IMR-90 (cell line): ENCODE results near the gene CLIP3. TPM values are rescaled to one million over a fixed set of nuclear protein-coding genes. Genes with fewer than 3 reads are reported as not detected.

Experiments
- ATAC-seq: fragments of 200-7000 bp; cut with Tn5 transposase; 2 replicates; pipeline ENCODE4 v1.9.1; 2020; ENCODE audit warnings: low read depth, mild to moderate bottlenecking, moderate library complexity
- BruUV-seq: library from RNA; stranded (reverse); fragments of 400-500 nt; replicated peaks from 2 replicates; lab custom pipeline; 2021; lab: Mats Ljungman, UMichigan
- CTCF ChIA-PET: fragments of 300-600 bp; formaldehyde crosslinking; extraction: SDS; loops from one replicate; lab custom pipeline; 2021; ENCODE audit warnings: antibody characterized with exemption; lab: Yijun Ruan, JAX
- POLR2A ChIA-PET: fragments of 300-600 bp; sonication (Branson Sonifier 250); formaldehyde crosslinking; loops from one replicate; lab custom pipeline; 2022; ENCODE audit warnings: antibody characterized with exemption; ENCODE audit not compliant: unreplicated experiment; lab: Charles Lee
- DNase-seq: peaks from one replicate; pipeline ENCODE4 v3.0.0; 2013
- H2AFZ ChIP-seq: replicated peaks from 2 replicates; pipeline ENCODE3; 2013; ENCODE audit warnings: low read length, mild to moderate bottlenecking; ENCODE audit not compliant: poor library complexity
- H2AK5ac ChIP-seq: 2 replicates; pipeline ENCODE4 v1.6.1; 2013; ENCODE audit warnings: low read depth, low read length, inconsistent platforms
- H2AK9ac ChIP-seq: replicated peaks from 2 replicates; pipeline ENCODE3; 2013; ENCODE audit warnings: mild to moderate bottlenecking, low read depth, low read length, moderate library complexity; ENCODE audit not compliant: poor library complexity
- H2BK120ac ChIP-seq: 2 replicates; pipeline ENCODE4 v1.6.1; 2013; ENCODE audit warnings: low read depth, low read length, inconsistent platforms
- H2BK15ac ChIP-seq: 3 replicates; pipeline ENCODE4 v1.6.1; 2013; ENCODE audit warnings: low read depth, low read length, inconsistent platforms
- H2BK20ac ChIP-seq: 2 replicates; pipeline ENCODE4 v1.6.1; 2013; ENCODE audit warnings: low read depth, mild to moderate bottlenecking, inconsistent platforms, low read length, moderate library complexity
- H2BK5ac ChIP-seq: 2 replicates; pipeline ENCODE4 v1.6.1; 2013; ENCODE audit warnings: mild to moderate bottlenecking, low read depth, low read length, inconsistent platforms; ENCODE audit not compliant: poor library complexity, severe bottlenecking
- H3K14ac ChIP-seq: replicated peaks from 2 replicates; pipeline ENCODE4 v1.6.1; 2013; ENCODE audit warnings: low read depth, low read length, inconsistent platforms
- H3K18ac ChIP-seq: 2 replicates; pipeline ENCODE4 v1.6.1; 2013; ENCODE audit warnings: low read depth, low read length, control low read depth
- H3K23ac ChIP-seq: 2 replicates; pipeline ENCODE4 v1.6.1; 2013; ENCODE audit warnings: low read depth, low read length, inconsistent platforms
- H3K27ac ChIP-seq: 2 replicates; pipeline ENCODE4 v1.5.1; 2013; ENCODE audit warnings: mild to moderate bottlenecking, control low read depth, low read length; ENCODE audit not compliant: insufficient read depth
- H3K27me3 ChIP-seq: 2 replicates; pipeline ENCODE4 v1.6.1; 2013; ENCODE audit warnings: low read length; ENCODE audit not compliant: control insufficient read depth, insufficient read depth
- H3K36me3 ChIP-seq: 2 replicates; pipeline ENCODE4 v1.6.1; 2013; ENCODE audit warnings: low read length, mixed read lengths; ENCODE audit not compliant: control insufficient read depth, insufficient read depth
- H3K4ac ChIP-seq: 2 replicates; pipeline ENCODE4 v1.6.1; 2013; ENCODE audit warnings: low read depth, low read length, inconsistent platforms
- H3K4me1 ChIP-seq: 2 replicates; pipeline ENCODE4 v1.6.1; 2013; ENCODE audit warnings: low read length, mixed read lengths; ENCODE audit not compliant: control insufficient read depth, insufficient read depth
- H3K4me2 ChIP-seq: 2 replicates; pipeline ENCODE4 v1.6.1; 2013; ENCODE audit warnings: low read depth, mild to moderate bottlenecking, control low read depth, low read length, moderate library complexity
- H3K4me3 ChIP-seq: 2 replicates; pipeline ENCODE4 v1.5.1; 2013; ENCODE audit warnings: low read depth, mild to moderate bottlenecking, control low read depth, low read length, moderate library complexity; ENCODE audit not compliant: insufficient read depth
- H3K56ac ChIP-seq: 2 replicates; pipeline ENCODE4 v1.6.1; 2013; ENCODE audit warnings: low read length, inconsistent platforms; ENCODE audit not compliant: insufficient read depth; ENCODE audit errors: extremely low read depth
- H3K79me1 ChIP-seq, 2 experiments: 2 replicates each; pipeline ENCODE4 v1.6.1; 2013; ENCODE audit warnings: low read length in 2 of 2, inconsistent platforms in 1 of 2, low read depth in 1 of 2
- H3K9ac ChIP-seq: 2 replicates; pipeline ENCODE4 v1.6.1; 2013; ENCODE audit warnings: low read depth, low read length, control low read depth
- H3K9me1 ChIP-seq: 2 replicates; pipeline ENCODE4 v1.6.1; 2013; ENCODE audit warnings: low read length, inconsistent platforms; ENCODE audit not compliant: insufficient read depth
- H3K9me3 ChIP-seq: 2 replicates; pipeline ENCODE4 v1.6.1; 2013; ENCODE audit warnings: low read length; ENCODE audit not compliant: control insufficient read depth, insufficient read depth
- H4K20me1 ChIP-seq: 2 replicates; pipeline ENCODE4 v1.6.1; 2013; ENCODE audit warnings: low read length, inconsistent platforms; ENCODE audit not compliant: insufficient read depth
- H4K5ac ChIP-seq: 2 replicates; pipeline ENCODE4 v1.6.1; 2013; ENCODE audit warnings: mild to moderate bottlenecking, low read depth, low read length, control low read depth
- H4K8ac ChIP-seq, 2 experiments: 2 replicates each; pipeline ENCODE4 v1.6.1; 2013; ENCODE audit warnings: low read depth in 2 of 2, low read length in 2 of 2, control low read depth in 1 of 2, inconsistent platforms in 1 of 2
- H4K91ac ChIP-seq: 2 replicates; pipeline ENCODE4 v1.6.1; 2013; ENCODE audit warnings: low read depth, low read length, inconsistent platforms; ENCODE audit not compliant: insufficient read depth
- BHLHE40 ChIP-seq: fragments of 150-350 bp; IDR thresholded peaks from 2 replicates; pipeline ENCODE4 v1.6.1; 2016; ENCODE audit warnings: mild to moderate bottlenecking, low read depth, low read length
- CEBPB ChIP-seq: IDR thresholded peaks from 2 replicates; pipeline ENCODE4 v1.6.1; 2012; ENCODE audit warnings: low read depth, low read length, improper control_type of control experiment
- CHD1 ChIP-seq: IDR thresholded peaks from 2 replicates; pipeline ENCODE4 v1.6.1; 2012; ENCODE audit warnings: low read depth, low read length, improper control_type of control experiment
- ELK1 ChIP-seq: fragments of 150-350 bp; IDR thresholded peaks from 2 replicates; pipeline ENCODE4 v1.6.1; 2016; ENCODE audit warnings: low read depth, mild to moderate bottlenecking, low read length, moderate library complexity, borderline replicate concordance
- FOS ChIP-seq: fragments of 150-350 bp; IDR thresholded peaks from 2 replicates; pipeline ENCODE4 v1.6.1; 2016; ENCODE audit warnings: low read depth, low read length
- MAFK ChIP-seq: IDR thresholded peaks from 2 replicates; pipeline ENCODE4 v1.6.1; 2012; ENCODE audit warnings: low read depth, low read length, improper control_type of control experiment
- MAZ ChIP-seq: IDR thresholded peaks from 2 replicates; pipeline ENCODE4 v1.6.1; 2012; ENCODE audit warnings: low read depth, mild to moderate bottlenecking, low read length, improper control_type of control experiment, moderate library complexity, borderline replicate concordance
- MXI1 ChIP-seq: IDR thresholded peaks from 2 replicates; pipeline ENCODE4 v1.6.1; 2012; ENCODE audit warnings: low read depth, mild to moderate bottlenecking, low read length, moderate library complexity, borderline replicate concordance
- NFE2L2 ChIP-seq: fragments of 150-350 bp; IDR thresholded peaks from 2 replicates; pipeline ENCODE4 v1.6.1; 2016; ENCODE audit warnings: low read depth, mild to moderate bottlenecking, low read length
- POLR2A ChIP-seq: IDR thresholded peaks from 2 replicates; pipeline ENCODE4 v1.6.1; 2012; ENCODE audit warnings: mild to moderate bottlenecking, low read depth, low read length
- RAD21 ChIP-seq: IDR thresholded peaks from 2 replicates; pipeline ENCODE4 v1.6.1; 2012; ENCODE audit warnings: low read length, improper control_type of control experiment
- RCOR1 ChIP-seq: IDR thresholded peaks from 2 replicates; pipeline ENCODE4 v1.6.1; 2012; ENCODE audit warnings: mild to moderate bottlenecking, low read length, improper control_type of control experiment; ENCODE audit not compliant: insufficient replicate concordance
- RFX5 ChIP-seq: IDR thresholded peaks from 2 replicates; pipeline ENCODE4 v1.8.0; 2012; ENCODE audit warnings: low read depth, mild to moderate bottlenecking, low read length, moderate library complexity
- SMC3 ChIP-seq: fragments of 150-350 bp; IDR thresholded peaks from 2 replicates; pipeline ENCODE4 v1.6.1; 2016; ENCODE audit warnings: low read depth, mild to moderate bottlenecking, antibody characterized with exemption, low read length, moderate library complexity
- WGBS, 2 experiments: methylation state at CpG; one replicate each; pipeline versions ENCODE4 v1.1.5 to v1.1.7; 2013; ENCODE audit warnings: missing lambda C conversion rate in 2 of 2; ENCODE audit not compliant: insufficient read length in 1 of 2; ENCODE audit errors: extremely low coverage in 2 of 2; 5-methylcytosine and 5-hydroxymethylcytosine counted together
- dilution Hi-C: fragments of 300-500 bp; cut with HindIII; formaldehyde crosslinking; loops from one replicate; pipeline ENCODE4 v1.14.3; 2018; ENCODE audit warnings: low sequenced_read_pairs; ENCODE audit not compliant: unreplicated experiment
- in situ Hi-C: fragments of 300-500 bp; cut with MboI; formaldehyde crosslinking; loops from 3 replicates; pipeline ENCODE4 v1.14.3; 2019; ENCODE audit warnings: low sequenced_read_pairs, inconsistent platforms, mixed read lengths
- intact Hi-C: fragments of 100-400 bp; cut with micrococcal nuclease; formaldehyde crosslinking; loops from 2 replicates; pipeline ENCODE4 v1.10.0; 2022
- polyA plus RNA-seq, 3 experiments: library from polyadenylated mRNA; depleted of rRNA; stranded (reverse); fragments of >200 nt; gene quantifications; 2 replicates each; pipeline ENCODE4 v1.2.3, GENCODE V29; 2012; ENCODE audit warnings: low replicate concordance in 1 of 3
- total RNA-seq: library from RNA; depleted of rRNA; stranded (reverse); fragments of >200 nt; gene quantifications from 2 replicates; pipeline ENCODE4 v1.2.3, GENCODE V29; 2012
- TF ChIP-seq, protein P1 (sequence below): fragments of 150-350 bp; IDR thresholded peaks from 2 replicates; pipeline ENCODE4 v1.6.1; 2017; ENCODE audit warnings: mild to moderate bottlenecking, antibody characterized with exemption, low read length, low read depth
- TF ChIP-seq, protein P2 (sequence below): conservative IDR thresholded peaks from 2 replicates; pipeline ENCODE4 v1.5.1; 2012; ENCODE audit warnings: mild to moderate bottlenecking, low read depth, low read length, improper control_type of control experiment

CLIP3 gene
- total and polyA plus RNA-seq, 2 of the 4 experiments (the other 2 are of a cell fraction): 5.4 to 28.7 TPM

GRCh38 chr19:36023432-36023831 lies 9.2 kb downstream of the CLIP3 start:
- Histone ChIP-seq H3K56ac (no peak overlapping the region), H3K79me1 (peaks cover 0 to 3% of the 10 kb centered on the region in 2 experiments; a peak in 2 of 4 replicates), H4K20me1 (no peaks in the 10 kb centered on the region; the same call in 1 of the 2 replicates), H3K4me3 (no peak overlapping the region), H3K9ac (no peak overlapping the region), H3K9me3 (no peaks in the 10 kb centered on the region), H2BK120ac (no peak overlapping the region), H3K4me1 (no peaks in the 10 kb centered on the region), H2AK9ac (no peak overlapping the region), H2AK5ac (no peak overlapping the region), H4K5ac (no peak overlapping the region), H3K36me3 (peaks cover 70% of the 10 kb centered on the region), H3K18ac (no peak overlapping the region), H3K27me3 (no peaks in the 10 kb centered on the region), H4K8ac (no peak overlapping the region), H2BK15ac (no peak overlapping the region), H3K27ac (no peak overlapping the region), H4K91ac (no peak overlapping the region), H3K14ac (no peak overlapping the region), H2BK5ac (no peak overlapping the region), H3K23ac (no peak overlapping the region), H2AFZ (no peak overlapping the region), H3K4me2 (no peak overlapping the region), H2BK20ac (no peak overlapping the region), H3K4ac (no peak overlapping the region), H3K9me1 (peaks cover 6% of the 10 kb centered on the region; the same call in 1 of the 2 replicates)
- ChIA-PET POLR2A (no interaction called here), CTCF (no interaction called here)
- intact Hi-C loops: no loop called here
- dilution Hi-C loops: no loop called here
- in situ Hi-C loops: no loop called here
- ATAC-seq (no peak), DNase-seq (no peak)
- BruUV-seq: no TSS peak
- TF ChIP-seq, protein P1, sequence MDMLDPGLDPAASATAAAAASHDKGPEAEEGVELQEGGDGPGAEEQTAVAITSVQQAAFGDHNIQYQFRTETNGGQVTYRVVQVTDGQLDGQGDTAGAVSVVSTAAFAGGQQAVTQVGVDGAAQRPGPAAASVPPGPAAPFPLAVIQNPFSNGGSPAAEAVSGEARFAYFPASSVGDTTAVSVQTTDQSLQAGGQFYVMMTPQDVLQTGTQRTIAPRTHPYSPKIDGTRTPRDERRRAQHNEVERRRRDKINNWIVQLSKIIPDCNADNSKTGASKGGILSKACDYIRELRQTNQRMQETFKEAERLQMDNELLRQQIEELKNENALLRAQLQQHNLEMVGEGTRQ: no peak
- TF ChIP-seq MAZ (no peak), SMC3 (no peak), MXI1 (no peak), ELK1 (no peak), FOS (no peak), BHLHE40 (no peak), NFE2L2 (no peak), CEBPB (no peak), CHD1 (no peak), RFX5 (no peak), MAFK (no peak), POLR2A (no peak), RAD21 (no peak), RCOR1 (no peak)
- TF ChIP-seq, protein P2, sequence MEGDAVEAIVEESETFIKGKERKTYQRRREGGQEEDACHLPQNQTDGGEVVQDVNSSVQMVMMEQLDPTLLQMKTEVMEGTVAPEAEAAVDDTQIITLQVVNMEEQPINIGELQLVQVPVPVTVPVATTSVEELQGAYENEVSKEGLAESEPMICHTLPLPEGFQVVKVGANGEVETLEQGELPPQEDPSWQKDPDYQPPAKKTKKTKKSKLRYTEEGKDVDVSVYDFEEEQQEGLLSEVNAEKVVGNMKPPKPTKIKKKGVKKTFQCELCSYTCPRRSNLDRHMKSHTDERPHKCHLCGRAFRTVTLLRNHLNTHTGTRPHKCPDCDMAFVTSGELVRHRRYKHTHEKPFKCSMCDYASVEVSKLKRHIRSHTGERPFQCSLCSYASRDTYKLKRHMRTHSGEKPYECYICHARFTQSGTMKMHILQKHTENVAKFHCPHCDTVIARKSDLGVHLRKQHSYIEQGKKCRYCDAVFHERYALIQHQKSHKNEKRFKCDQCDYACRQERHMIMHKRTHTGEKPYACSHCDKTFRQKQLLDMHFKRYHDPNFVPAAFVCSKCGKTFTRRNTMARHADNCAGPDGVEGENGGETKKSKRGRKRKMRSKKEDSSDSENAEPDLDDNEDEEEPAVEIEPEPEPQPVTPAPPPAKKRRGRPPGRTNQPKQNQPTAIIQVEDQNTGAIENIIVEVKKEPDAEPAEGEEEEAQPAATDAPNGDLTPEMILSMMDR: no peak
- WGBS, 2 experiments: no CpG with 5 or more reads among the region's 5 CpGs
